BJ (cell line): ENCODE measurements around the gene INTS6. TPM values are rescaled to one million over a fixed set of nuclear protein-coding genes. Genes with fewer than 3 reads are reported as not detected.

ENCODE experiments used
- CTCF ChIA-PET: fragments of 350-600 bp; formaldehyde crosslinking; extraction: SDS; loops from one replicate; lab custom pipeline; 2021; ENCODE audit warnings: antibody characterized with exemption, inconsistent platforms; lab: Yijun Ruan, JAX
- POLR2A ChIA-PET: fragments of 300-600 bp; sonication (Branson Sonifier 250); formaldehyde crosslinking; extraction: SDS; loops from one replicate; lab custom pipeline; 2021; ENCODE audit warnings: antibody characterized with exemption; lab: Charles Lee
- DNase-seq: peaks from one replicate; pipeline ENCODE4 v3.0.0-alpha.2; 2011; ENCODE audit warnings: low read depth
- H3K27me3 ChIP-seq: 2 replicates; pipeline ENCODE4 v1.6.0; 2011; ENCODE audit warnings: low read length; ENCODE audit not compliant: control insufficient read depth, insufficient read depth
- H3K36me3 ChIP-seq: 2 replicates; pipeline ENCODE4 v1.5.1; 2011; ENCODE audit warnings: low read length; ENCODE audit not compliant: control insufficient read depth, insufficient read depth
- H3K4me3 ChIP-seq: 2 replicates; pipeline ENCODE4 v1.5.1; 2011; ENCODE audit warnings: low read depth, mild to moderate bottlenecking, control low read depth, low read length
- CTCF ChIP-seq: IDR thresholded peaks from 2 replicates; pipeline ENCODE4 v1.5.1; 2011; ENCODE audit warnings: low read depth, mild to moderate bottlenecking, control low read depth, inconsistent platforms, low read length, moderate library complexity; ENCODE audit not compliant: insufficient read depth
- polyA plus RNA-seq: library from polyadenylated mRNA; depleted of rRNA; stranded (reverse); fragments of >200 nt; gene quantifications from 2 replicates; pipeline ENCODE4 v1.2.3, GENCODE V29; 2011

The INTS6 gene
- polyA plus RNA-seq, 1 experiment = 17.2 TPM

GRCh38 chr13:51481656-51482055 is 28.8 kb upstream of the INTS6 start:
- no peak for DNase-seq
- no peak for TF ChIP-seq CTCF
- POLR2A ChIA-PET = no interaction called here
- no peak overlapping the region for H3K4me3 ChIP-seq
- no peaks in the 10 kb centered on the region for H3K27me3 ChIP-seq
- no peaks in the 10 kb centered on the region for H3K36me3 ChIP-seq
- CTCF ChIA-PET = no interaction called here

GRCh38 chr13:51479199-51479523 is 26.3 kb upstream of the INTS6 start:
- no peak overlapping the region for H3K4me3 ChIP-seq
- POLR2A ChIA-PET = no interaction called here
- CTCF ChIA-PET = no interaction called here
- DNase-seq = no peak
- H3K27me3 ChIP-seq = no peaks in the 10 kb centered on the region
- no peaks in the 10 kb centered on the region for H3K36me3 ChIP-seq
- no peak for TF ChIP-seq CTCF

- DNase-seq = no peak
- H3K27me3 ChIP-seq = no peaks in the 10 kb centered on the region
- ChIA-PET CTCF (no interaction called here), POLR2A (no interaction called here)
- H3K36me3 ChIP-seq = no peaks in the 10 kb centered on the region
- no peak overlapping the region for H3K4me3 ChIP-seq
- no peak for TF ChIP-seq CTCF
Observed at GRCh38 chr13:51478418-51479198, 25.8 kb upstream of the INTS6 start.

- Histone ChIP-seq H3K36me3 (no peaks in the 10 kb centered on the region), H3K27me3 (no peaks in the 10 kb centered on the region), H3K4me3 (no peak overlapping the region)
- ChIA-PET POLR2A (interaction anchor here (1.2 kb wide), 1 partner anchor 25 kb away, joined by 3 read pairs; the partner anchor contains the start of gene INTS6), CTCF (interaction anchor here (0.8 kb wide), 1 partner anchor 10 kb away, joined by 3 read pairs; no protein-coding TSS in a partner anchor)
- no peak for TF ChIP-seq CTCF
- no peak for DNase-seq
Observed at GRCh38 chr13:51477653-51478324, 25.0 kb upstream of the INTS6 start.

GRCh38 chr13:51477149-51477548 is 24.3 kb upstream of the INTS6 start:
- POLR2A ChIA-PET = interaction anchor here (1.2 kb wide), 1 partner anchor 24 kb away, joined by 3 read pairs; the partner anchor contains the start of gene INTS6
- no peak for TF ChIP-seq CTCF
- no peak for DNase-seq
- H3K4me3 ChIP-seq = no peak overlapping the region
- no peaks in the 10 kb centered on the region for H3K36me3 ChIP-seq
- CTCF ChIA-PET = interaction anchor here (0.8 kb wide), 1 partner anchor 11 kb away, joined by 3 read pairs; no protein-coding TSS in a partner anchor
- H3K27me3 ChIP-seq = no peaks in the 10 kb centered on the region
